Measurements from ENCODE around the gene PRDX2. TPM values are rescaled to one million over a fixed set of nuclear protein-coding genes. Genes with fewer than 3 reads are reported as not detected.

PRDX2 gene
- polyA plus RNA-seq, 1 of the 3 experiments (the other 2 are of a cell fraction): 341 TPM

GRCh38 chr19:12837225-12837624 is 35.6 kb upstream of the PRDX2 start:
- H3K27me3 ChIP-seq (ENCODE audit: insufficient read depth): no peaks in the 10 kb centered on the region
- no peak overlapping the region for H3K4me3 ChIP-seq (ENCODE audit: low read depth in 2 of 2, low read length in 1 of 2)
- H3K79me2 ChIP-seq (ENCODE audit: insufficient read depth): no peaks in the 10 kb centered on the region
- H3F3A ChIP-seq (replicated peaks; ENCODE audit: insufficient read depth): peaks cover 36% of the 10 kb centered on the region
- no peak overlapping the region for H3K27ac ChIP-seq (ENCODE audit: low read depth in 2 of 2, low read length in 1 of 2)
- peaks cover 5 to 58% of the 10 kb centered on the region in 2 experiments; a peak in 2 of 4 replicates for H3K4me1 ChIP-seq (ENCODE audit: control insufficient read depth in 1 of 2, insufficient read depth in 2 of 2, low read depth in 1 of 2, low read length in 1 of 2)
- H3K4me2 ChIP-seq: no peak overlapping the region
- H4K20me1 ChIP-seq (ENCODE audit: insufficient read depth): no peaks in the 10 kb centered on the region
- WGBS (ENCODE audit: low lambda C conversion rate): 79% methylated on average over 4 of the region's 4 CpGs
- H3K9me3 ChIP-seq: no peaks in the 10 kb centered on the region
- H3K9me2 ChIP-seq: no peaks in the 10 kb centered on the region
- POLR2A ChIA-PET: interaction anchor here (1.1 to 1.3 kb wide), 2 partner anchors 8 to 35 kb away, joined by 3 read pairs; partner anchors contain the start of gene THSD8
- TF ChIP-seq, protein P1, sequence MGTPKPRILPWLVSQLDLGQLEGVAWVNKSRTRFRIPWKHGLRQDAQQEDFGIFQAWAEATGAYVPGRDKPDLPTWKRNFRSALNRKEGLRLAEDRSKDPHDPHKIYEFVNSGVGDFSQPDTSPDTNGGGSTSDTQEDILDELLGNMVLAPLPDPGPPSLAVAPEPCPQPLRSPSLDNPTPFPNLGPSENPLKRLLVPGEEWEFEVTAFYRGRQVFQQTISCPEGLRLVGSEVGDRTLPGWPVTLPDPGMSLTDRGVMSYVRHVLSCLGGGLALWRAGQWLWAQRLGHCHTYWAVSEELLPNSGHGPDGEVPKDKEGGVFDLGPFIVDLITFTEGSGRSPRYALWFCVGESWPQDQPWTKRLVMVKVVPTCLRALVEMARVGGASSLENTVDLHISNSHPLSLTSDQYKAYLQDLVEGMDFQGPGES (IDR thresholded peaks at IDR 0.05; ENCODE audit: low read depth, low read length): no peak
- TF ChIP-seq EP300 (IDR thresholded peaks at IDR 0.05; ENCODE audit: borderline replicate concordance in 1 of 2, low read depth in 1 of 2, low read length in 1 of 2) (no peak), GABPA (IDR thresholded peaks at IDR 0.05; ENCODE audit: low read depth) (no peak), FOXM1 (IDR thresholded peaks at IDR 0.05; ENCODE audit: low read depth) (no peak), POLR2AphosphoS5 (IDR thresholded peaks at IDR 0.05; ENCODE audit: low read depth, low read length) (no peak), PBX3 (IDR thresholded peaks at IDR 0.05) (no peak), TEAD4 (IDR thresholded peaks at IDR 0.05; ENCODE audit: borderline replicate concordance, insufficient read depth) (no peak), TCF12 (IDR thresholded peaks at IDR 0.05) (no peak), REST (IDR thresholded peaks at IDR 0.05; ENCODE audit: low read depth, low read length) (no peak), YY1 (IDR thresholded peaks at IDR 0.05; ENCODE audit: low read depth) (no peak), MXI1 (IDR thresholded peaks at IDR 0.05; ENCODE audit: low read depth, low read length) (no peak), RCOR1 (IDR thresholded peaks at IDR 0.05; ENCODE audit: low read length) (no peak), GATA2 (CRISPR knock-in tag; IDR thresholded peaks at IDR 0.05) (no peak), RFX5 (IDR thresholded peaks at IDR 0.05; ENCODE audit: low read length) (no peak), FOXJ3 (CRISPR knock-in tag; IDR thresholded peaks at IDR 0.05) (no peak), RXRA (IDR thresholded peaks at IDR 0.05; ENCODE audit: borderline replicate concordance, low read depth) (no peak), SMC3 (IDR thresholded peaks at IDR 0.05; ENCODE audit: low read depth, low read length) (no peak)
- TF ChIP-seq, protein P2, sequence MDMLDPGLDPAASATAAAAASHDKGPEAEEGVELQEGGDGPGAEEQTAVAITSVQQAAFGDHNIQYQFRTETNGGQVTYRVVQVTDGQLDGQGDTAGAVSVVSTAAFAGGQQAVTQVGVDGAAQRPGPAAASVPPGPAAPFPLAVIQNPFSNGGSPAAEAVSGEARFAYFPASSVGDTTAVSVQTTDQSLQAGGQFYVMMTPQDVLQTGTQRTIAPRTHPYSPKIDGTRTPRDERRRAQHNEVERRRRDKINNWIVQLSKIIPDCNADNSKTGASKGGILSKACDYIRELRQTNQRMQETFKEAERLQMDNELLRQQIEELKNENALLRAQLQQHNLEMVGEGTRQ (IDR thresholded peaks at IDR 0.05; ENCODE audit: borderline replicate concordance, low read depth, low read length): no peak
- TF ChIP-seq, protein P3, sequence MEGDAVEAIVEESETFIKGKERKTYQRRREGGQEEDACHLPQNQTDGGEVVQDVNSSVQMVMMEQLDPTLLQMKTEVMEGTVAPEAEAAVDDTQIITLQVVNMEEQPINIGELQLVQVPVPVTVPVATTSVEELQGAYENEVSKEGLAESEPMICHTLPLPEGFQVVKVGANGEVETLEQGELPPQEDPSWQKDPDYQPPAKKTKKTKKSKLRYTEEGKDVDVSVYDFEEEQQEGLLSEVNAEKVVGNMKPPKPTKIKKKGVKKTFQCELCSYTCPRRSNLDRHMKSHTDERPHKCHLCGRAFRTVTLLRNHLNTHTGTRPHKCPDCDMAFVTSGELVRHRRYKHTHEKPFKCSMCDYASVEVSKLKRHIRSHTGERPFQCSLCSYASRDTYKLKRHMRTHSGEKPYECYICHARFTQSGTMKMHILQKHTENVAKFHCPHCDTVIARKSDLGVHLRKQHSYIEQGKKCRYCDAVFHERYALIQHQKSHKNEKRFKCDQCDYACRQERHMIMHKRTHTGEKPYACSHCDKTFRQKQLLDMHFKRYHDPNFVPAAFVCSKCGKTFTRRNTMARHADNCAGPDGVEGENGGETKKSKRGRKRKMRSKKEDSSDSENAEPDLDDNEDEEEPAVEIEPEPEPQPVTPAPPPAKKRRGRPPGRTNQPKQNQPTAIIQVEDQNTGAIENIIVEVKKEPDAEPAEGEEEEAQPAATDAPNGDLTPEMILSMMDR (IDR thresholded peaks at IDR 0.05): no peak
- H3K9ac ChIP-seq: no peak overlapping the region
- DNase-seq: no peak
- CTCF ChIA-PET: interaction anchor here (0.5 to 3.1 kb wide), 11 partner anchors 11 to 310 kb away, joined by 3 to 18 read pairs (median 4); partner anchors contain the start of gene RNASEH2A
- no peaks in the 10 kb centered on the region for H3K36me3 ChIP-seq (replicated peaks in 1 of 2; ENCODE audit: control insufficient read depth in 1 of 2, insufficient read depth in 2 of 2, low read length in 1 of 2)
- H2AFZ ChIP-seq (ENCODE audit: low read depth): no peak overlapping the region
